T-cell (primary cell): ENCODE data around the gene LSM2. TPM values are rescaled to one million over a fixed set of nuclear protein-coding genes. Genes with fewer than 3 reads are reported as not detected.
A peak's percentile ranks its signal among the peaks of the same experiment; 100 is the strongest.

ENCODE experiments used
- ATAC-seq, 4 experiments: fragments of 200-7000 bp in 3 of 4; fragments of 150-1000 bp in 1 of 4; cut with Tn5 transposase; replicated peaks in 1 of 4; 1 replicate in 3 of 4; 2 replicates in 1 of 4; pipeline ENCODE4 v1.10.0; 2021; ENCODE audit warnings: moderate library complexity in 3 of 4, mild to moderate bottlenecking in 2 of 4, moderate number of reproducible peaks in 1 of 4
- CTCF ChIA-PET, 2 donors: fragments of 300-600 bp; sonication (Branson Sonifier 250); formaldehyde crosslinking; loops; one replicate each; lab custom pipeline; 2022; ENCODE audit warnings: antibody characterized with exemption in 2 of 2; lab: Charles Lee
- POLR2A ChIA-PET, 2 donors: fragments of 300-600 bp; sonication (Branson Sonifier 250); formaldehyde crosslinking; loops; one replicate each; lab custom pipeline; 2022; ENCODE audit warnings: antibody characterized with exemption in 2 of 2; lab: Charles Lee
- DNase-seq, 35 experiments: peaks; one replicate each; pipeline versions ENCODE4 v3.0.0 to v3.0.0-alpha.2; 2013 to 2023
- H3K27ac ChIP-seq: one replicate; pipeline ENCODE4 v1.5.1; 2013; ENCODE audit warnings: low read length
- H3K27me3 ChIP-seq, 2 experiments: replicated peaks in 1 of 2; 1 replicate in 1 of 2; 2 replicates in 1 of 2; pipeline versions ENCODE4 v1.6.1 to v1.7.0; 2013; ENCODE audit warnings: low read length in 1 of 2, mixed read lengths in 1 of 2; ENCODE audit not compliant: control insufficient read depth in 2 of 2, insufficient read depth in 2 of 2; ENCODE audit errors: extremely low read depth in 1 of 2
- H3K36me3 ChIP-seq, 2 donors: 1 replicate in 1 of 2; 2 replicates in 1 of 2; pipeline versions ENCODE4 v1.6.1 to v1.7.0; 2013; ENCODE audit warnings: low read length in 1 of 2; ENCODE audit not compliant: control insufficient read depth in 2 of 2, insufficient read depth in 1 of 2; ENCODE audit errors: extremely low read depth in 1 of 2
- H3K4me1 ChIP-seq, 2 experiments: 1 replicate in 1 of 2; 2 replicates in 1 of 2; pipeline versions ENCODE4 v1.6.1 to v1.7.0; 2013; ENCODE audit warnings: low read length in 2 of 2, mixed read lengths in 1 of 2; ENCODE audit not compliant: insufficient read depth in 2 of 2, control insufficient read depth in 1 of 2; ENCODE audit errors: extremely low read depth in 1 of 2
- H3K4me3 ChIP-seq, 2 donors: 1 replicate in 1 of 2; 2 replicates in 1 of 2; pipeline versions ENCODE4 v1.5.1 to v1.7.0; 2013; ENCODE audit warnings: mild to moderate bottlenecking in 2 of 2, low read length in 1 of 2, moderate library complexity in 1 of 2; ENCODE audit not compliant: control insufficient read depth in 1 of 2; ENCODE audit errors: extremely low read depth in 1 of 2
- H3K9me3 ChIP-seq: 2 replicates; pipeline ENCODE4 v1.7.0; 2013
- H3K27ac Mint-ChIP-seq, 2 donors: one replicate each; pipeline ENCODE4 v1.8.0; 2020 to 2021; ENCODE audit warnings: mild to moderate bottlenecking in 2 of 2, mixed read lengths in 2 of 2
- H3K27me3 Mint-ChIP-seq, 2 donors: one replicate each; pipeline ENCODE4 v1.8.0; 2021 to 2022; ENCODE audit warnings: mixed read lengths in 2 of 2
- H3K36me3 Mint-ChIP-seq: one replicate; pipeline ENCODE4 v1.8.0; 2021; ENCODE audit warnings: mixed read lengths
- H3K4me1 Mint-ChIP-seq, 3 donors: one replicate each; pipeline ENCODE4 v1.8.0; 2020 to 2022; ENCODE audit warnings: mixed read lengths in 3 of 3, mild to moderate bottlenecking in 1 of 3
- H3K4me3 Mint-ChIP-seq, 3 donors: one replicate each; pipeline ENCODE4 v1.8.0; 2020 to 2022; ENCODE audit warnings: mild to moderate bottlenecking in 3 of 3, mixed read lengths in 3 of 3, moderate library complexity in 3 of 3
- H3K9me3 Mint-ChIP-seq, 3 donors: one replicate each; pipeline ENCODE4 v1.8.0; 2020 to 2022; ENCODE audit warnings: mixed read lengths in 3 of 3
- WGBS: methylation state at CpG from one replicate; pipeline ENCODE4 v1.1.5; 2013; ENCODE audit warnings: missing lambda C conversion rate; ENCODE audit not compliant: insufficient coverage; 5-methylcytosine and 5-hydroxymethylcytosine counted together
- total RNA-seq, 35 experiments: library from RNA in 6 of 35; stranded (reverse) in 6 of 35; fragments of 120-200 nt in 1 of 35; gene quantifications; one replicate each; pipeline versions ENCODE4 v1.2.1 to v1.2.4 and lab custom pipeline; 2013 to 2026

Gene LSM2
- total RNA-seq, 5 donors from 2014 or later (not counting 1 experiment from before 2014, with no cell fraction given) = 24.2 to 36.4 (median 30.6) TPM

GRCh38 chr6:31771992-31772358, 34.8 kb downstream of the LSM2 start:
- Histone ChIP-seq H3K4me3 (peak overlapping the region in 1 of 2 donors; percentile 20), H3K4me1 (peaks cover 10 to 66% of the 10 kb centered on the region in 2 experiments), H3K27ac (no peak overlapping the region), H3K9me3 (no peaks in the 10 kb centered on the region), H3K27me3 (no peaks in the 10 kb centered on the region), H3K36me3 (no peaks in the 10 kb centered on the region)
- Mint-ChIP-seq H3K4me1 (peaks cover 38 to 47% (median 46%) of the 10 kb centered on the region in 3 donors), H3K4me3 (peak overlapping the region in 1 of 3 donors; percentile 63), H3K27ac (no peak overlapping the region), H3K27me3 (no peaks in the 10 kb centered on the region), H3K36me3 (no peaks in the 10 kb centered on the region), H3K9me3 (no peaks in the 10 kb centered on the region)
- peak in 2 of 35 experiments; percentile 16 to 33 for DNase-seq
- POLR2A ChIA-PET = interaction anchor here in 1 of 2 donors (0.6 kb wide), 1 partner anchor 594 kb away, joined by 9 read pairs; no protein-coding TSS in a partner anchor
- CTCF ChIA-PET = interaction anchor here in 1 of 2 donors (0.7 to 1.0 kb wide), 3 partner anchors 42 to 224 kb away, joined by 3 to 5 read pairs (median 3); no protein-coding TSS in a partner anchor
- no CpG with 5 or more reads among the region's 4 CpGs for WGBS
- ATAC-seq = peak in 2 of 4 experiments; percentile 5 to 31

GRCh38 chr6:31770860-31771259, 35.9 kb downstream of the LSM2 start:
- Histone ChIP-seq H3K36me3 (no peaks in the 10 kb centered on the region), H3K4me3 (no peak overlapping the region), H3K27ac (no peak overlapping the region), H3K27me3 (no peaks in the 10 kb centered on the region), H3K9me3 (no peaks in the 10 kb centered on the region), H3K4me1 (peaks cover 10 to 54% of the 10 kb centered on the region in 2 experiments)
- Mint-ChIP-seq H3K9me3 (no peaks in the 10 kb centered on the region), H3K36me3 (no peaks in the 10 kb centered on the region), H3K27me3 (no peaks in the 10 kb centered on the region), H3K27ac (peak overlapping the region; percentile 45 to 66), H3K4me1 (peaks cover 29 to 36% (median 36%) of the 10 kb centered on the region in 3 donors), H3K4me3 (peak overlapping the region in 1 of 3 donors; percentile 63)
- ChIA-PET CTCF (interaction anchor here (0.7 to 1.6 kb wide), 5 partner anchors 19 to 846 kb away, joined by 3 to 18 read pairs (median 4); partner anchors contain the start of genes DDAH2 (in 1 of the 2) and MSH5 (in 1 of the 2)), POLR2A (no interaction called here)
- WGBS = no CpG with 5 or more reads among the region's 2 CpGs
- no peak for ATAC-seq
- DNase-seq = no peak

GRCh38 chr6:31769684-31770371, 36.9 kb downstream of the LSM2 start:
- H3K4me3 Mint-ChIP-seq = no peak overlapping the region
- peak overlapping the region; percentile 12 to 13 for H3K27ac Mint-ChIP-seq

DNA sequence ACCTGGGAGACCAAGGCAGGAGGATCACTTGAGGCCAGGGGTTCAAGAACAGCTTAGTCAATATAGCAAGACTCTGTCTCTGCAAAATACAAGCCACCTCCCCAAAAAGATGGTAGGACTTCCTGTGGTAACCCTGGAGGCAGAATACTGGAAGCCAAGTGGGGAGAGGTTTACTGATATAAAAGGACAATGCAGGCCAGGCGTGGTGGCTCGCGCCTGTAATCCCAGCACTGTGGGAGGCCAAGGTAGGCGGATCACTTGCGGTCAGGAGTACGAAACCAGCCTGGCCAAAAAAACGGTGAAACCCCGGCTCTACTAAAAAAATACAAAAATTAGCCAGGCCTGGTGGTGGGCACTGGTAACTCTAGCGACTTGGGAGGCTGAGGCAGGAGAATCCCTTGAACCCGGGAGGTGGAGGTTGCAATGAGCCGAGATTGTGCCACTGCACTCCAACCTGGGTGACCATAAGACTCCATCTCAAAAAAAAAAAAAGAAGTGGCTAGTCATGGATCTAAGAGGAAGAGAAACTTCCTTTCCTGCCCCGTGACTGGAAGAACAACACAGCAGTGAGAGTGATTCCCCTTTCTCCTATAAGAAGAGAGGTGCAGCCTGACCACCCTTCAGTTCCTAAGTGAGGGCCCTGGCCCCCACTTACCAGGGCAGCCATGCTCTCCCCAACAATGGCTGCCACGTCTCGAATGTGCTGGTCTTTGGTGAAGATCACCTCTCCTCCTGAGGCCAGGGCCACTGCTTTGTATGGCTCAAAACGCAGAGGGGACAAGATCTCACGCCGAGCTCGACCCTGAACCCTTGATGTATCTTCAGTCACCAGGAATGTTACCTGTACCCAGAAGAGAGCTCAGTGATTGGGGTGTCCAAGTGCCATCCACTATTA, 38.2 kb downstream of the LSM2 start:
- H3K36me3 ChIP-seq = no peaks in the 10 kb centered on the region
- H3K4me3 ChIP-seq = no peak overlapping the region
- Mint-ChIP-seq H3K4me3 (no peak overlapping the region), H3K36me3 (peaks cover 2% of the 10 kb centered on the region), H3K27ac (peak overlapping the region in 1 of 2 donors; percentile 24), H3K9me3 (no peaks in the 10 kb centered on the region), H3K4me1 (peaks cover 24 to 30% (median 29%) of the 10 kb centered on the region in 3 donors), H3K27me3 (no peaks in the 10 kb centered on the region)
- ChIA-PET CTCF (interaction anchor here in 1 of 2 donors (1.4 to 1.5 kb wide), 2 partner anchors 33 to 41 kb away, joined by 5 read pairs; partner anchors contain the start of gene CLIC1), POLR2A (no interaction called here)
- H3K27ac ChIP-seq = no peak overlapping the region
- 90% methylated on average over 7 of the region's 18 CpGs for WGBS
- H3K27me3 ChIP-seq = no peaks in the 10 kb centered on the region
- peaks cover 10 to 37% of the 10 kb centered on the region in 2 experiments for H3K4me1 ChIP-seq
- ATAC-seq (no peak), DNase-seq (no peak)
- no peaks in the 10 kb centered on the region for H3K9me3 ChIP-seq

More at GRCh38 chr6:31769684-31770371, 36.9 kb downstream of the LSM2 start:
- H3K27ac ChIP-seq = no peak overlapping the region
- peaks cover 10 to 45% of the 10 kb centered on the region in 2 experiments for H3K4me1 ChIP-seq
- WGBS = 62% methylated on average over 4 of the region's 12 CpGs
- H3K4me1 Mint-ChIP-seq = peaks cover 24 to 30% (median 29%) of the 10 kb centered on the region in 3 donors
- no peak overlapping the region for H3K4me3 ChIP-seq
- H3K27me3 Mint-ChIP-seq = no peaks in the 10 kb centered on the region
- no peaks in the 10 kb centered on the region for H3K36me3 ChIP-seq
- ATAC-seq (peak; percentile 62 to 75 (median 68)), DNase-seq (peak; percentile 46 to 86 (median 70))
- no peaks in the 10 kb centered on the region for H3K36me3 Mint-ChIP-seq
- no peaks in the 10 kb centered on the region for H3K9me3 Mint-ChIP-seq
- H3K27me3 ChIP-seq = no peaks in the 10 kb centered on the region
- ChIA-PET CTCF (interaction anchor here (0.6 to 1.6 kb wide), 14 partner anchors 17 to 373 kb away, joined by 3 to 18 read pairs (median 4); partner anchors contain the start of genes MSH5 (in 2 of the 2), C6orf47 (in 1 of the 2), CLIC1 (in 1 of the 2) and DDAH2 (in 1 of the 2)), POLR2A (no interaction called here)
- no peaks in the 10 kb centered on the region for H3K9me3 ChIP-seq

GRCh38 chr6:31767096-31767645, 39.6 kb downstream of the LSM2 start:
- Histone ChIP-seq H3K4me1 (peaks cover 3 to 23% of the 10 kb centered on the region in 2 experiments), H3K4me3 (no peak overlapping the region), H3K27me3 (no peaks in the 10 kb centered on the region), H3K36me3 (no peaks in the 10 kb centered on the region), H3K9me3 (no peaks in the 10 kb centered on the region), H3K27ac (no peak overlapping the region)
- ChIA-PET CTCF (no interaction called here), POLR2A (no interaction called here)
- DNase-seq (no peak), ATAC-seq (no peak)
- Mint-ChIP-seq H3K27me3 (no peaks in the 10 kb centered on the region), H3K9me3 (no peaks in the 10 kb centered on the region), H3K4me1 (peaks cover 17 to 22% (median 17%) of the 10 kb centered on the region in 3 donors), H3K4me3 (no peak overlapping the region), H3K36me3 (peaks cover 8% of the 10 kb centered on the region), H3K27ac (no peak overlapping the region)
- WGBS = 100% methylated on average over 2 of the region's 6 CpGs
